ENCODE data around the gene KCNAB3.

DNA sequence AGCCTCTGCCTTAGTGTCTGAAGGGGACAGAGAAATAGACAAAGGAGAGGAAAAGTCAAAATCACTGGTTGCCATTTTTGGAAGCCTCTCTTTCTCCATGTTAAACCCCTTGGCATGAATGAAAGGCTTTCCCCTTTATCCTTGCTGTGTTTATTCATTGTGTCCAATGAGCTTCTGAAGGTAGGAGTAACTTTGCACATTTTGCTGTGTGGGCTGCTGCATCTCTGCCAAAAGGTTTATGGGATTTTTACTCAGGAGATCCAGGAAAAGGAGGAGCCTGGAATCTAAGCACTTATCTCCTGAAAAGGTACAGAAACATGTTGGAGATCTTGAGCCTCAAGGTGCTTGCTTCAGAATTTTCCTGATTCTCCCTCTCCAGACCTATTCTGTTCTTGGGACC, 6.2 kb upstream of the KCNAB3 start:
- TF ChIP-seq, protein P1, sequence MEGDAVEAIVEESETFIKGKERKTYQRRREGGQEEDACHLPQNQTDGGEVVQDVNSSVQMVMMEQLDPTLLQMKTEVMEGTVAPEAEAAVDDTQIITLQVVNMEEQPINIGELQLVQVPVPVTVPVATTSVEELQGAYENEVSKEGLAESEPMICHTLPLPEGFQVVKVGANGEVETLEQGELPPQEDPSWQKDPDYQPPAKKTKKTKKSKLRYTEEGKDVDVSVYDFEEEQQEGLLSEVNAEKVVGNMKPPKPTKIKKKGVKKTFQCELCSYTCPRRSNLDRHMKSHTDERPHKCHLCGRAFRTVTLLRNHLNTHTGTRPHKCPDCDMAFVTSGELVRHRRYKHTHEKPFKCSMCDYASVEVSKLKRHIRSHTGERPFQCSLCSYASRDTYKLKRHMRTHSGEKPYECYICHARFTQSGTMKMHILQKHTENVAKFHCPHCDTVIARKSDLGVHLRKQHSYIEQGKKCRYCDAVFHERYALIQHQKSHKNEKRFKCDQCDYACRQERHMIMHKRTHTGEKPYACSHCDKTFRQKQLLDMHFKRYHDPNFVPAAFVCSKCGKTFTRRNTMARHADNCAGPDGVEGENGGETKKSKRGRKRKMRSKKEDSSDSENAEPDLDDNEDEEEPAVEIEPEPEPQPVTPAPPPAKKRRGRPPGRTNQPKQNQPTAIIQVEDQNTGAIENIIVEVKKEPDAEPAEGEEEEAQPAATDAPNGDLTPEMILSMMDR (IDR thresholded peaks at IDR 0.05) = no peak
- no peak for TF ChIP-seq POLR2A (IDR thresholded peaks at IDR 0.05)
